Neutrophil (primary cell): Measurements from ENCODE around the gene PACRGL.
"Not testable (repeated sequence)": the region's sequence is repeated elsewhere in the genome, so short reads cannot be mapped to it uniquely, and the experiment has no call there.

Source experiments
- H3K27ac ChIP-seq: fragments of 200-600 bp; sonication (generic); 2 replicates; pipeline ENCODE4 v1.5.1; 2016; ENCODE audit warnings: mild to moderate bottlenecking, moderate library complexity
- H3K27me3 ChIP-seq: fragments of 200-600 bp; sonication (generic); 2 replicates; pipeline ENCODE4 v1.6.0; 2016; ENCODE audit warnings: mild to moderate bottlenecking
- H3K36me3 ChIP-seq: fragments of 200-600 bp; sonication (generic); 2 replicates; pipeline ENCODE4 v1.5.1; 2017
- H3K4me1 ChIP-seq, 2 experiments: fragments of 200-600 bp in 1 of 2; sonication (generic) in 1 of 2; 1 replicate in 1 of 2; 2 replicates in 1 of 2; pipeline versions ENCODE4 v1.5.1 to v1.6.1; 2013 to 2016; ENCODE audit warnings: low read depth in 1 of 2, low read length in 1 of 2, mild to moderate bottlenecking in 1 of 2, moderate library complexity in 1 of 2; ENCODE audit not compliant: control insufficient read depth in 1 of 2, insufficient read depth in 1 of 2
- H3K4me3 ChIP-seq, 2 experiments: fragments of 200-600 bp in 1 of 2; sonication (generic) in 1 of 2; 1 replicate in 1 of 2; 2 replicates in 1 of 2; pipeline ENCODE4 v1.5.1; 2013 to 2016; ENCODE audit warnings: low read depth in 1 of 2, low read length in 1 of 2, mild to moderate bottlenecking in 1 of 2, moderate library complexity in 1 of 2
- H3K9me3 ChIP-seq: fragments of 200-600 bp; sonication (generic); 2 replicates; pipeline ENCODE4 v1.5.1; 2016
- TF ChIP-seq, protein P1 (sequence below): fragments of 200-600 bp; sonication (generic); IDR thresholded peaks from 2 replicates; pipeline ENCODE4 v1.5.1; 2016; ENCODE audit warnings: antibody characterized with exemption

PACRGL gene

DNA sequence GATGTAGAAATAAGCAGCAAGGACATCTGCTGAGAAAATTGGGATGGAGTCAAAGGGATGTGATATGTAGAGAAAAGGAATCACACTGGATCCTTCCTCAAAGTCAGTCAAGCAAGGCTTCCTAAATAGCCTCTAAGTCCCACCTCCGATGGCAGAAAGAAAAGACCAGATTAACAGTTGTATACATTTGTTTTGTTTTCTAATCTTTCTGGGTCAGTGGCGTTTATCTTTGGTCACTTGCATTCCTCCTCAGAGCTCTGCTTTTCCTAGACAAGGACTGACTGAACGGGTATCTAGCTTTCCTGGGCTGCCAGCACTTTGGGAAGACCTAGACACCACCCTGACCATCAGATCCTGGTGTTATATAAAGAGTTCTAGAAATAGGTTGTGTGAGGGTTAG is 23.2 kb downstream of the PACRGL start:
- TF ChIP-seq, protein P1, sequence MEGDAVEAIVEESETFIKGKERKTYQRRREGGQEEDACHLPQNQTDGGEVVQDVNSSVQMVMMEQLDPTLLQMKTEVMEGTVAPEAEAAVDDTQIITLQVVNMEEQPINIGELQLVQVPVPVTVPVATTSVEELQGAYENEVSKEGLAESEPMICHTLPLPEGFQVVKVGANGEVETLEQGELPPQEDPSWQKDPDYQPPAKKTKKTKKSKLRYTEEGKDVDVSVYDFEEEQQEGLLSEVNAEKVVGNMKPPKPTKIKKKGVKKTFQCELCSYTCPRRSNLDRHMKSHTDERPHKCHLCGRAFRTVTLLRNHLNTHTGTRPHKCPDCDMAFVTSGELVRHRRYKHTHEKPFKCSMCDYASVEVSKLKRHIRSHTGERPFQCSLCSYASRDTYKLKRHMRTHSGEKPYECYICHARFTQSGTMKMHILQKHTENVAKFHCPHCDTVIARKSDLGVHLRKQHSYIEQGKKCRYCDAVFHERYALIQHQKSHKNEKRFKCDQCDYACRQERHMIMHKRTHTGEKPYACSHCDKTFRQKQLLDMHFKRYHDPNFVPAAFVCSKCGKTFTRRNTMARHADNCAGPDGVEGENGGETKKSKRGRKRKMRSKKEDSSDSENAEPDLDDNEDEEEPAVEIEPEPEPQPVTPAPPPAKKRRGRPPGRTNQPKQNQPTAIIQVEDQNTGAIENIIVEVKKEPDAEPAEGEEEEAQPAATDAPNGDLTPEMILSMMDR: no peak
- Histone ChIP-seq H3K27ac (no peak overlapping the region), H3K4me3 (no peak overlapping the region), H3K4me1 (no peaks in the 10 kb centered on the region), H3K9me3 (peaks cover 6% of the 10 kb centered on the region), H3K27me3 (no peaks in the 10 kb centered on the region), H3K36me3 (peaks cover 6% of the 10 kb centered on the region)

- TF ChIP-seq, protein P1: no peak
Observed at GRCh38 chr4:20724915-20725314, 24.7 kb downstream of the PACRGL start.

GRCh38 chr4:20735931-20736330 is 35.7 kb downstream of the PACRGL start:
- Histone ChIP-seq H3K4me1 (no peaks in the 10 kb centered on the region), H3K9me3 (no peaks in the 10 kb centered on the region), H3K27ac (no peak overlapping the region), H3K4me3 (no peak overlapping the region), H3K27me3 (no peaks in the 10 kb centered on the region), H3K36me3 (no peaks in the 10 kb centered on the region)
- TF ChIP-seq, protein P1: no peak

More at GRCh38 chr4:20724915-20725314, 24.7 kb downstream of the PACRGL start:
- Histone ChIP-seq H3K4me3 (no peak overlapping the region), H3K27ac (no peak overlapping the region), H3K36me3 (peaks cover 6% of the 10 kb centered on the region), H3K9me3 (peaks cover 6% of the 10 kb centered on the region), H3K4me1 (no peaks in the 10 kb centered on the region), H3K27me3 (no peaks in the 10 kb centered on the region)

DNA sequence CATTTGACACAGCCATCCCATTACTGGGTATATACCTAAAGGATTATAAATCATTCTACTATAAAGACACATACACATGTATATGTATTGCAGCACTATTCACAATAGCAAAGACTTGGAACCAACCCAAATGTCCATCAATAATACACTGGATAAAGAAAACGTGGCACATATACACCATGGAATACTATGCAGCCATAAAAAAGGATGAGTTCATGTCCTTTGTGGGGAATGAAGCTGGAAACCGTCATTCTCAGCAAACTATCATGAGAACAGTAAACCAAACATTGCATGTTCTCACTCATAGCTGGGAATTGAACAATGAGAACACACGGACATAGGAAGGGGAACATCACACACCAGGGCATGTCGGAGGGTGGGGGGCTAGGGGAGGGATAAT is 45.7 kb downstream of the PACRGL start:
- H3K27me3 ChIP-seq, H3K36me3 ChIP-seq, H3K9me3 ChIP-seq, H3K4me1 ChIP-seq, H3K27ac ChIP-seq, H3K4me3 ChIP-seq: not testable (repeated sequence)

- Histone ChIP-seq H3K4me1 (no peaks in the 10 kb centered on the region), H3K4me3 (no peak overlapping the region), H3K36me3 (no peaks in the 10 kb centered on the region), H3K9me3 (no peaks in the 10 kb centered on the region), H3K27me3 (no peaks in the 10 kb centered on the region), H3K27ac (no peak overlapping the region)
- TF ChIP-seq, protein P1: no peak
Observed at GRCh38 chr4:20752641-20753040, 52.4 kb downstream of the PACRGL start.

DNA sequence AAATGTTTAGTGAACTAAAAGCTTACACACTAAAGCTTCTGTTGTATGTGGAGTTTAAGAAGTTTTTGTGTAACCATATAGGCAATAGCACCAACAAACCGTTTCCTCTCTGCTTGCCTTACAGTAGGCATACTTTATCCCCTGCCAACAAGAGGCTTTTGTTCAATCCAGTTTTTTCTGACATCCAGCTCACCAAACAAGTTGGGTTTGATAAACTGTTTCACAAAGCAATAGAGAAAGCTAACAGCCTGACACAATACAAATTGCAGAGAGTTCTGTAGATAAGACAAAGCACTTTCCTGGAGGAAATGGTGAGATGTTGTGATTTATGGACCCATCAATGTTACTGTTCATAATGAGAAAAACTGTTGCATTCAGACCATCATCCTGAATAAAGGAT is 53.8 kb downstream of the PACRGL start:
- H3K36me3 ChIP-seq: no peaks in the 10 kb centered on the region
- H3K4me1 ChIP-seq: no peaks in the 10 kb centered on the region
- TF ChIP-seq, protein P1: no peak
- no peaks in the 10 kb centered on the region for H3K9me3 ChIP-seq
- no peaks in the 10 kb centered on the region for H3K27me3 ChIP-seq
- H3K27ac ChIP-seq: no peak overlapping the region
- H3K4me3 ChIP-seq: no peak overlapping the region
